Tibial nerve (tissue), 4 donors: ENCODE data around the gene CFAP46. TPM values are rescaled to one million over a fixed set of nuclear protein-coding genes. Genes with fewer than 3 reads are reported as not detected.
"Not testable (repeated sequence)": the region's sequence is repeated elsewhere in the genome, so short reads cannot be mapped to it uniquely, and the experiment has no call there.

ENCODE experiments used
- DNase-seq, 2 donors: peaks; one replicate each; pipeline ENCODE4 v3.0.0-alpha.2; 2019; ENCODE audit warnings: low spot score in 2 of 2
- H3K27ac ChIP-seq, 4 donors: fragments of 200-600 bp; sonication (generic) in 3 of 4; one replicate each; pipeline ENCODE4 v1.5.1; 2017 to 2019; ENCODE audit warnings: mild to moderate bottlenecking in 1 of 4
- H3K27me3 ChIP-seq, 2 donors: fragments of 200-600 bp; sonication (generic) in 1 of 2; one replicate each; pipeline versions ENCODE4 v1.5.1 to v1.6.0; 2017 to 2019
- H3K36me3 ChIP-seq, 3 donors: fragments of 200-600 bp; sonication (generic); one replicate each; pipeline ENCODE4 v1.5.1; 2018 to 2019
- H3K4me1 ChIP-seq, 4 donors: fragments of 200-600 bp; sonication (generic) in 3 of 4; one replicate each; pipeline ENCODE4 v1.5.1; 2017 to 2019
- H3K4me3 ChIP-seq, 4 donors: fragments of 200-600 bp; sonication (generic) in 3 of 4; one replicate each; pipeline ENCODE4 v1.5.1; 2017 to 2019; ENCODE audit warnings: mild to moderate bottlenecking in 1 of 4, moderate library complexity in 1 of 4
- H3K9me3 ChIP-seq, 4 donors: fragments of 200-600 bp; sonication (generic) in 3 of 4; one replicate each; pipeline ENCODE4 v1.5.1; 2017 to 2019
- CTCF ChIP-seq, 5 experiments: fragments of 200-600 bp in 3 of 5; fragments of 450-650 bp in 2 of 5; sonication (generic) in 3 of 5; IDR thresholded peaks; one replicate each; pipeline ENCODE4 v1.5.1; 2016 to 2019; ENCODE audit warnings: antibody characterized with exemption in 5 of 5, mild to moderate bottlenecking in 3 of 5, moderate library complexity in 2 of 5
- EP300 ChIP-seq, 2 donors: sonication (generic); formaldehyde crosslinking; IDR thresholded peaks; one replicate each; pipeline ENCODE4 v1.6.1; 2017; ENCODE audit warnings: antibody characterized with exemption in 2 of 2, mild to moderate bottlenecking in 1 of 2
- POLR2A ChIP-seq, 2 donors: fragments of 450-650 bp; IDR thresholded peaks; one replicate each; pipeline ENCODE4 v1.6.1; 2017; ENCODE audit warnings: antibody characterized with exemption in 2 of 2, mild to moderate bottlenecking in 2 of 2, moderate library complexity in 2 of 2
- WGBS, 2 donors: methylation state at CpG; one replicate each; pipeline ENCODE4 v1.1.5; 2018; 5-methylcytosine and 5-hydroxymethylcytosine counted together
- total RNA-seq, 4 donors: library from RNA; depleted of rRNA; stranded (reverse); fragments of >200 nt; gene quantifications; one replicate each; pipeline ENCODE4 v1.1.0, GENCODE V29; 2016

CFAP46 gene
- total RNA-seq, 4 donors from 2014 or later, result 0.90 to 1.4 TPM; not detected in 2

GRCh38 chr10:132899054-132899750 is 43.2 kb downstream of the CFAP46 start:
- Histone ChIP-seq H3K4me3 (no peak overlapping the region), H3K4me1 (no peaks in the 10 kb centered on the region), H3K27me3 (no peaks in the 10 kb centered on the region), H3K36me3 (no peaks in the 10 kb centered on the region), H3K9me3 (peaks cover 0 to 41% (median 0%) of the 10 kb centered on the region in 4 donors), H3K27ac (no peak overlapping the region)
- TF ChIP-seq CTCF (IDR thresholded peaks at IDR 0.05) (no peak), EP300 (IDR thresholded peaks at IDR 0.05) (no peak), POLR2A (IDR thresholded peaks at IDR 0.05) (no peak)
- DNase-seq, result no peak
- WGBS, 2 donors, result 92 to 94% methylated on average over 18 to 27 of the region's 30 CpGs

- Histone ChIP-seq H3K4me3 (no peak overlapping the region), H3K36me3 (no peaks in the 10 kb centered on the region), H3K27ac (no peak overlapping the region), H3K9me3 (peaks cover 0 to 39% (median 0%) of the 10 kb centered on the region in 4 donors), H3K4me1 (no peaks in the 10 kb centered on the region), H3K27me3 (no peaks in the 10 kb centered on the region)
- 86 to 90% methylated on average over 8 to 12 of the region's 12 CpGs for WGBS, 2 donors
- DNase-seq, result peak in 1 of 2 donors; percentile 5
- no peak for TF ChIP-seq POLR2A (IDR thresholded peaks at IDR 0.05)
- no peak for TF ChIP-seq EP300 (IDR thresholded peaks at IDR 0.05)
- TF ChIP-seq CTCF (IDR thresholded peaks at IDR 0.05), result no peak
Observed at GRCh38 chr10:132898391-132899053, 43.8 kb downstream of the CFAP46 start.

GRCh38 chr10:132897516-132898381 is 44.6 kb downstream of the CFAP46 start:
- peaks cover 0 to 39% (median 0%) of the 10 kb centered on the region in 4 donors for H3K9me3 ChIP-seq
- peak in 1 of 2 donors; percentile 1 for DNase-seq
- H3K4me3 ChIP-seq, result no peak overlapping the region
- no peaks in the 10 kb centered on the region for H3K36me3 ChIP-seq
- no peak overlapping the region for H3K27ac ChIP-seq
- no peaks in the 10 kb centered on the region for H3K4me1 ChIP-seq
- 76 to 81% methylated on average over 11 to 14 of the region's 16 CpGs for WGBS, 2 donors
- TF ChIP-seq POLR2A (IDR thresholded peaks at IDR 0.05), result no peak
- no peak for TF ChIP-seq CTCF (IDR thresholded peaks at IDR 0.05)
- no peak for TF ChIP-seq EP300 (IDR thresholded peaks at IDR 0.05)
- peaks cover 0 to 3% of the 10 kb centered on the region in 2 donors for H3K27me3 ChIP-seq

- not testable (repeated sequence) for H3K4me3 ChIP-seq, H3K27ac ChIP-seq, H3K4me1 ChIP-seq, H3K36me3 ChIP-seq
- H3K9me3 ChIP-seq, result peaks cover 0 to 16% (median 0%) of the 10 kb centered on the region in 4 donors
- DNase-seq, result peak in 1 of 2 donors; percentile 5
- H3K27me3 ChIP-seq, result peaks cover 0 to 38% of the 10 kb centered on the region in 2 donors
- WGBS, 2 donors, result 65 to 66% methylated on average over 6 of the region's 6 CpGs
Observed at GRCh38 chr10:132893786-132894185, 48.6 kb downstream of the CFAP46 start.

GRCh38 chr10:132893090-132893489 is 49.3 kb downstream of the CFAP46 start:
- TF ChIP-seq POLR2A (IDR thresholded peaks at IDR 0.05), result no peak
- no peak for TF ChIP-seq CTCF (IDR thresholded peaks at IDR 0.05)
- Histone ChIP-seq H3K27me3 (peaks cover 0 to 39% of the 10 kb centered on the region in 2 donors), H3K36me3 (no peaks in the 10 kb centered on the region), H3K4me3 (no peak overlapping the region), H3K9me3 (peaks cover 0 to 16% (median 0%) of the 10 kb centered on the region in 4 donors), H3K4me1 (no peaks in the 10 kb centered on the region), H3K27ac (no peak overlapping the region)
- 56 to 57% methylated on average over 9 of the region's 9 CpGs for WGBS, 2 donors
- peak in 1 of 2 donors; percentile 10 for DNase-seq
